CD4-positive, alpha-beta T cell treated with Interleukin-10 for 1 hour (primary cell): ENCODE data around the gene COL6A3.

ENCODE experiments used
- DNase-seq: peaks from one replicate; pipeline ENCODE4 v3.0.0-alpha.2; 2020

Gene COL6A3

GRCh38 chr2:237343993-237344392, 70.0 kb downstream of the COL6A3 start:
- no peak for DNase-seq

DNA sequence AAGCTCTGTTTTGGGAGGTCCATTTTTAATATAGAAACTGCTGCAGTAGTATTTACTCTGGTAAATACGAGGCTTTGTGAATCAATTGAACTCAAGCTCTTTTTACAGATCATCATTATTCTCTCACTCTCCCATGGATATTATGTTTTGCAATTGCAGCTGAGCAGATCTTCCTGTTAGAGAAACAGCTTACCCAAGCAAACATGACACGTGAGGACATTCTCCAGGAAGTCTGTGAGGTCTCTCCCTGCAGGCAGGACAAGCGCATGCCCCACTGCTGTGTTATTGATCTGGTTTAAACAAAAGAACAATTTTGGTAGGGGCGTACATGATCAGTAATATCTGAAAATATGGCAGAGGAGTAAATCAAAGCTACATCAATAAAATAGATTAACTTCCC, 72.1 kb downstream of the COL6A3 start:
- no peak for DNase-seq

DNA sequence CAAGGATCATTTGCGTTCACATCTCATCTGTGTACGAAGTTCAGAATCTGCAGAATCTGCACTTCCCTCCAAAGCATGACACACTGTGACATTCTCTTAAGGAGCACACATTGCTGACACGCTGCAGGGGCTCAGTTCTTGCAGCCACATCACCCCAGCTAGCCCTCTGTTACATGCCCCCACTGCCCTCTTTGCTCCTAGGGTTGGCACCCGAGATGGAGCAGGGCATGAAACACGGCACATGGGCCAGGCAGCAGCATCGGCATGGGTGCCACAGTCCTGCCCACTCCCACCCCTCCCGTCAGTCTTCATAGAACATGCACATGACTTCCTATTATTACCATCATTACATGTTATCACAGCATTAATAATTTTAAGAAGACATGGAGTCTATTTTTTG, 76.4 kb downstream of the COL6A3 start:
- DNase-seq, result no peak

GRCh38 chr2:237336131-237336530, 77.8 kb downstream of the COL6A3 start:
- DNase-seq, result no peak

- DNase-seq, result no peak
These were observed 80.2 kb downstream of the COL6A3 start for GRCh38 chr2:237333748-237334147.

- DNase-seq, result no peak
These were observed 83.4 kb downstream of the COL6A3 start for GRCh38 chr2:237330541-237330940.

DNA sequence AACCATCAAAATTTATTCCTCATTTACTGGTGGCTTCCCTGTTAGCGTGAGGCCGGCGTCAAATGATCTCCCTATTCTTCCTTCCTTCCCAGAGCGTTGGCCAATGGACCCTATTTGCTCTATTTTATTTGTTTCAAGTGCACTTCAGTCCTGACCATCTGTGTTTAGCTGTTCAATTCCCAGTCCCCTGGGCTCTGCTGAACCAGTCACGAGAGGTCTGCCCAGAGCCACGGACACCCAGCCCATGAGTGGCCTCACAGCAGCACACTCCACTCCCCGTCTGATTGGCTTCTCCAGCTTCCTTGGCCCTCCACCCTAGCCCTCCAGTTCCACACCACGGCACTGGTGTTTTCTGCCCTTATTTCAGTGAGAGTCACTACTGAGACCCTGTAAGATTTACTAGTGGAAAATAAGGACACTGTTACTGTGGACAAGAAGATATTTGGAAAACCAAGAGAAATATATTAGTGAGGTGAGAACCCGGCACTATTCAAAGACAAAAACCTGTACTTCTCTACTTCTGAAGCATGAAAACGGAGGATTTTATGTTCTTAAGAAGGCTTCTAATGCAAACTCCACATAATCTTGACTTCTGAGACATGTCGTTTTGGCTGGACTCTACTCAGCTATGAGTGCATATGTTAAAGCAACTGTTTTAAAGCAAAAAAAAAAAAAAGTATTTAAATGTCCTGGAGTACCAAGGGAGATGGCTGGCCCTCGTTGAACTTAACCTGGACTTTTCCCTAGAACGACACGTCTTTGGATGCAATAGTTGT, 86.6 kb downstream of the COL6A3 start:
- no peak for DNase-seq

- no peak for DNase-seq
These were observed 87.4 kb downstream of the COL6A3 start for GRCh38 chr2:237326266-237327171.

GRCh38 chr2:237324837-237325236, 89.1 kb downstream of the COL6A3 start:
- no peak for DNase-seq

DNA sequence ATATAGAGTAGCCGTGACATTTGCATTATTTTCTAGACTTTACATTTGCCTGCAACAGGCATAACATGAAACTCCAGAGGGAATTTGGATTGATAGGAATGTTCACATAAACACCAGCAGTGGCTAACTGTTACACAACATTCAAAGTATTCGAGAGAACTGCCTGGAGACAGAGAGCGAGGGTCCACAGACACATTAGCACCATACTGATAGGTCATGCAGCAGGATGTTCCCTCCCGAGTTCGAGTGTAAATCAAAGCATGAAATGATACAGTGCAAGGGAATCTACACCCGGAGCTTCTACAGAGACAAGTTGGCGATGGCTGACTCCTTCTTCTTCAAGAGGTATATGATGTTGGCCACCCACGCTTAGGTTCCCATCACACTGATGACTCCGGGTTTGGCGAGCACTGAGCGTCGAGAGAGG, 89.5 kb downstream of the COL6A3 start:
- DNase-seq, result no peak

GRCh38 chr2:237323656-237324055, 90.3 kb downstream of the COL6A3 start:
- no peak for DNase-seq

DNA sequence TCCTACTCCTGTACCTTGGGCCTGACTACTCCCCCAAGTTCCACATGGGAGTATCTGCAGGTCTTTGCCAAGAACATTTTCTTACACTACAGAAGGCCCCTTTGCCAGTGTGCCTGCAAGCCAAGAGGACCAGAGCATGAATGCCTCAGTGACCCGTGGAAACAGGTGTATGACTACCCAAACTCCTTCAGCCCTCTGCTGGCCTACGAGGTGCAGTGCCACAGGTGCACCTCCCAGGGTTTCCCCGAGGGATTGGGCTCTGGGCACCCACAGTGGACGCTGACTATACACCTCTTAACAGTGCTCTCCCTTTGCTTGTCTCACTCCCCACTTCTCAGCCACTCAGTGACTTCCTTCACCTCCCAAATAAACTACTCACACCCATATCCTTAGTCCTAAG, 91.4 kb downstream of the COL6A3 start:
- no peak for DNase-seq

DNA sequence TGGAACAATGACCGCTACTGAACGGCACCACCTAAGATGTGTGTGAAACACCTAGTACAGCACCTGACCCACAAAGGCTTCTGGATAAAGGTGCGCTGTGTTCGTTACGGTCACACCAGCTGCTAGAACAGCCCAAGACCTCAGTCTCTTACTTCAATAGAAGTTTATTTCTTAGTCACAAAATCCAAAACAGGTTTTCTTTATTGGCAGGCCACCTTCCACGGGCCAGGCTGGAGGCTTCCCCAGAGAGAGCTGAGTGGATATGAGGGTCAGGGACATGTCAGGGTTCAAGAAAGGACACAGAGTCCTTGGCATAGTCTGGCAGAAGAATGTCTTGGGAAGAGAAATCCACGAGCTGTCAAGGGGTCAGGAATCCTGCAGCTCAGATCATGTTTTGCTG, 92.2 kb downstream of the COL6A3 start:
- no peak for DNase-seq

DNA sequence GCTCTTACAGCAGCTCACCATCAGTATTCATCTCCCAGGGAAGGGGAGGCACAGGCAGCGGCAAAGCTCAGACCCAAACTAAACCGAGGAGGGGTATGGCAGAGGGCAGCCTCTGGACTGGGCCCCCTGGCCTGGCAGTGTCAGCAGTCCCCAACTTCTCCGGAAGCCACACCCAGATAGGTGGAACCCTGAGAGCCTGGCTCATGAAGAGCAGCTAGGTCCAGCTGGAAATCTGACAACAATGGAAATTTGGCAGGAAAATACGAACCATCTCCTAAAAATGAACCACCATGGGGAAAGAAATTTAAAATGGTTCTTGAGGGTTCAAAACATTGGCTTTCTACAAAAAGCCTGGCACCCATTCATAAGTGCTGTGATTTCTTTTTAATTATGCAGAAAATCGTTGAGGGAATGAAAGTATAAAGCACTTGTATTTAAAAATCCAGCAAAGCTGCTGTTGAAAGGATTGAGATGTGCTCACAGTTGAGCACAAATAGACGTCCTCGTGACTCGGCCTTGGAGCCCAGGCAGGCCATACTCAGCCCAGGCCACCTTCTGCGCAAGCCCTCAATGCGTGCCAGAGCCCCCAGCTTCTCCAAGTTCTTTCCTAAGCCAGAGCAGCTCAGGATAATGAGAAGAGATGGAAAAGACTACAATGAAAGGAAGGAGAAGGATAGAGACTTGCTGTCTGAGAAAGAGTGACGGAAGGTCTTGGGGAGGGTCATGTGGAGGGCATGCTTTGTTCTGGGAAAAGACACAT, 93.0 kb downstream of the COL6A3 start:
- no peak for DNase-seq

DNA sequence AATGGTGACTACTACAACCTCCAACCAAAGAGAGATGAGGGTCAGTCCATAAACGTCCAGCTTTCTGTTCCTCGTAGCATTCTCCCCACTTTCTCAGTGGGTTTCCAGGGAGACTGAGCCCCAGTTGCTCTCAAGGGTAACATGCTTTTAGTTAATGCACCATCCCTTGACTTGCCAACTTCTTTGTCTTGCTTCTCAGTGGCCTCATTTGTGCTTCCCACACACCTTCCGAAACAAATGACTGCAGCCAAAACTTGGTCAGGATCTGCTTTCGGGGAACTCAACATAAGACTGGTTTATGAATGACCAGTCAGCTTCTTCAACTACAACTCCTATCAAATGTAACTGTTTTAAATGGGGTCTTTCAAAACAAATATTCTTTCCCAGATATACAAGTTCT, 94.1 kb downstream of the COL6A3 start:
- no peak for DNase-seq

DNA sequence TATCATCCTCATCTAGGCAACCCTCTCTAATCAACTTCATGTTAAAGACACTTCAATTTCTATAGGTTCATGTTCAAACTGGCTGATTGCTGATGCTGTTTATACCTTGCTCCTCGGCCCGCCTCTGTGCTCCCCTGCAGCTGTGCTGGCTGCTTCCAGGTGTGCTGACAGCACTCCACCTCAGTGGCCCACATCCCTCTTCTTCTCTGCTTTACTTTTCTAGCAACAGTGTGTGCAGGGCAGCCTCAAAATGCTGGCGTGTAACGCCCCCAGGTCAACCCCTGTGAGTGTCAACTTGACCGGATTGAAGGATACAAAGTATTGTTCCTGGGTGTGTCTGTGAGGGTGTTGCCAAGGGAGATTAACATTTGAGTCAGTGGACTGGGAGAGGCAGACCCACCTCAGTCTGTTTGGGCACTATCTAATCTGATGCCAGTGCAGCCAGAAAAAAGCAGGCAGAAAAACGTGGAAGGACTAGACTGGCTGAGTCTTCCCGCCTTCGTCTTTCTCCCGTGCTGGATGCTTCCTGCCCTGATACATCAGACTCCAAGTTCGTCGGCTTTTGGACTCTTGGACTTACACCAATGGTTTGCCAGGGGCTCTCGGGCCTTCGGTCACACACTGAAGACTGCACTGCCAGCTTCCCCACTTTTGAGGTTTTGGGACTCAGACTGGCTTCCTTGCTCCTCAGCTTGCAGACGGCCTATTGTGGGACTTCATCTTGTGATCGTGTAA, 94.7 kb downstream of the COL6A3 start:
- no peak for DNase-seq

- no peak for DNase-seq
These were observed 97.6 kb downstream of the COL6A3 start for GRCh38 chr2:237316339-237316738.

DNA sequence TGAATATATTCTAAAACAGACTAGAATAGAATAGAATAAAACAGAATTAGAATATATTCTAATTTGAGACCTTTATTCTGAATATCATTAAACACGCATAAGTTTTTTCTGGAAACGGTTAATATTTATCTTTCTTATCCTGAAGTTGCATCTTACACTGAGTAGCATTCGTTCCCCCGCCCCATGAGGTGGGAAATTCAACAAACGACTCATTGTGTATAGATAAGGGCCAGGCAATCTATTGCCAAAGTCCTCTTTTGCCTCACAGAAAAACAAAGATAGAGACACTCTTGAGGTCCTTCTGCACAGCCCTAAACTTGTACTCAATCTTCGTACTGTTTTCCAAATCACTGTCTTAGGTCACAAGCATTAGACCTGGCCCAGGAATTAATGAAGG, 98.1 kb downstream of the COL6A3 start:
- DNase-seq, result no peak

DNA sequence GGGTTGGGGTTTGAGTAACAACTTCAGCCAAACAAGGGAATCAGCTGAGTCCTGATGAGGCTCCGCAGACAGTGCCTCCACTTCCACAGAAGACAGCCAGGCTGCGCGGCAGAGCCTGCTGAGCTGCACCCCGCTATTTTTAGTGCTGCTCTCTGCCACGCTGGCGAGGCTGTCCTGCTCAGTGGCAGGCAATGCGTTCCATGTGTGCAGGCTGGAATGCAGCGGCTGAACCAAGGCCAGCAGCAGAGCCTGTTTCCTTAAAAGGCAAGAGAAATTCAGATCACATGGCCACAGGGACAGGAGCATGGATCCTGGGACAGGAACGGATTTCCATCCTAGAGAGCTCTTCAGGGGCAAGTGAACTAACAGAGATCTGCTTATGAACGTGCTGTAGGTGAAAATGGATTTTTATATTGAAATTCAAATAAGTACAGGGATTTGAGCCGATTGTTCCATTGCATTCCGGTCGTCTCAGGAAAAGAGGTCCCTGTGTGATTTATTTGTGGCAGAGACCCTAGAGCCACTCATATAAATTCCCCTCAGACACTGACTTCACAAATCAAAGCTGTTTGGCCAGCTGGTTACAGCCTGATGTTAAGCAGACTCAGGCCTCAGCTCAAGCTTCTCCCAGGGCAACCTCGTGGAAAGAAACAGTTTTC, 98.7 kb downstream of the COL6A3 start:
- no peak for DNase-seq

GRCh38 chr2:237314681-237315080, 99.3 kb downstream of the COL6A3 start:
- DNase-seq, result no peak

- no peak for DNase-seq
These were observed 99.8 kb downstream of the COL6A3 start for GRCh38 chr2:237314198-237314597.
